T-helper 2 cell treated with Interferon-gamma antibody and Interleukin-4, amounts not matched to agents 5 μg/mL and 100 μg/mL, for 36 hours (primary cell): ENCODE results near the gene PCDHB6.
"Not testable (repeated sequence)": the region's sequence is repeated elsewhere in the genome, so short reads cannot be mapped to it uniquely, and the experiment has no call there.

ENCODE experiments used
- DNase-seq: peaks from one replicate; pipeline ENCODE4 v3.0.0; 2021; ENCODE audit warnings: low spot score
- H3K27ac Mint-ChIP-seq: one replicate; pipeline ENCODE4 v1.8.0; 2021; ENCODE audit warnings: mild to moderate bottlenecking, mixed read lengths
- H3K27me3 Mint-ChIP-seq: one replicate; pipeline ENCODE4 v1.8.0; 2021; ENCODE audit warnings: low read depth, mixed read lengths
- H3K36me3 Mint-ChIP-seq: one replicate; pipeline ENCODE4 v1.8.0; 2021; ENCODE audit warnings: low read depth, mixed read lengths
- H3K4me1 Mint-ChIP-seq: one replicate; pipeline ENCODE4 v1.8.0; 2021; ENCODE audit warnings: low read depth, mixed read lengths
- H3K4me3 Mint-ChIP-seq: one replicate; pipeline ENCODE4 v1.8.0; 2022; ENCODE audit warnings: mild to moderate bottlenecking, moderate library complexity, mixed read lengths
- H3K9me3 Mint-ChIP-seq: one replicate; pipeline ENCODE4 v1.8.0; 2021; ENCODE audit warnings: mixed read lengths

PCDHB6 gene

GRCh38 chr5:141150224-141150992, 551 bp downstream of the PCDHB6 start:
- H3K4me1 Mint-ChIP-seq, result no peaks in the 10 kb centered on the region
- H3K27ac Mint-ChIP-seq, result no peak overlapping the region
- no peak overlapping the region for H3K4me3 Mint-ChIP-seq
- DNase-seq, result no peak
- H3K27me3 Mint-ChIP-seq, result no peaks in the 10 kb centered on the region
- peaks cover 39% of the 10 kb centered on the region for H3K9me3 Mint-ChIP-seq
- H3K36me3 Mint-ChIP-seq, result peaks cover 3% of the 10 kb centered on the region

DNA sequence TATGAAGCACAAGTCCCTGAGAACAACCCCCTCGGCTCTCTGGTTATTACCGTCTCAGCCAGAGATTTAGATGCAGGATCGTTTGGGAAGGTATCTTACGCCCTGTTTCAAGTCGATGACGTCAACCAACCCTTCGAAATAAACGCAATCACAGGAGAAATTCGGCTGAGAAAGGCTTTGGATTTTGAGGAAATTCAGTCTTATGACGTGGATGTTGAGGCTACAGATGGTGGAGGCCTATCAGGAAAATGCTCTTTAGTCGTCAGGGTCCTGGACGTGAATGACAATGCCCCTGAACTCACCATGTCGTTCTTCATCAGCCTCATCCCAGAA, 1.1 kb downstream of the PCDHB6 start:
- Mint-ChIP-seq H3K36me3 (peaks cover 3% of the 10 kb centered on the region), H3K9me3 (peaks cover 42% of the 10 kb centered on the region), H3K27me3 (no peaks in the 10 kb centered on the region), H3K4me1 (no peaks in the 10 kb centered on the region), H3K4me3 (no peak overlapping the region), H3K27ac (no peak overlapping the region)
- no peak for DNase-seq

GRCh38 chr5:141151632-141152031, 1.8 kb downstream of the PCDHB6 start:
- H3K4me3 Mint-ChIP-seq, H3K27ac Mint-ChIP-seq: not testable (repeated sequence)

DNA sequence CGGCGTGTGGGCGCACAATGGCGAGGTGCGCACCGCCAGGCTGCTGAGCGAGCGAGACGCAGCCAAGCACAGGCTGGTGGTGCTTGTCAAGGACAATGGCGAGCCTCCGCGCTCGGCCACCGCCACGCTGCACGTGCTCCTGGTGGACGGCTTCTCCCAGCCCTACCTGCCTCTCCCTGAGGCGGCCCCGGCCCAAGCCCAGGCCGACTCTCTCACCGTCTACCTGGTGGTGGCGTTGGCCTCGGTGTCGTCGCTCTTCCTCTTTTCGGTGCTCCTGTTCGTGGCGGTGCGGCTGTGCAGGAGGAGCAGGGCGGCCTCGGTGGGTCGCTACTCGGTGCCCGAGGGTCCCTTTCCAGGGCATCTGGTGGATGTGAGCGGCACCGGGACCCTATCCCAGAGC, 2.2 kb downstream of the PCDHB6 start:
- not testable (repeated sequence) for H3K4me1 Mint-ChIP-seq, DNase-seq, H3K4me3 Mint-ChIP-seq, H3K27ac Mint-ChIP-seq, H3K27me3 Mint-ChIP-seq, H3K36me3 Mint-ChIP-seq
- peaks cover 54% of the 10 kb centered on the region for H3K9me3 Mint-ChIP-seq

More at GRCh38 chr5:141151632-141152031, 1.8 kb downstream of the PCDHB6 start:
- H3K27me3 Mint-ChIP-seq, DNase-seq, H3K4me1 Mint-ChIP-seq, H3K36me3 Mint-ChIP-seq: not testable (repeated sequence)
- peaks cover 49% of the 10 kb centered on the region for H3K9me3 Mint-ChIP-seq

- H3K27me3 Mint-ChIP-seq, result no peaks in the 10 kb centered on the region
- H3K27ac Mint-ChIP-seq, result no peak overlapping the region
- no peaks in the 10 kb centered on the region for H3K4me1 Mint-ChIP-seq
These were observed 5.9 kb downstream of the PCDHB6 start for GRCh38 chr5:141155540-141156374.

DNA sequence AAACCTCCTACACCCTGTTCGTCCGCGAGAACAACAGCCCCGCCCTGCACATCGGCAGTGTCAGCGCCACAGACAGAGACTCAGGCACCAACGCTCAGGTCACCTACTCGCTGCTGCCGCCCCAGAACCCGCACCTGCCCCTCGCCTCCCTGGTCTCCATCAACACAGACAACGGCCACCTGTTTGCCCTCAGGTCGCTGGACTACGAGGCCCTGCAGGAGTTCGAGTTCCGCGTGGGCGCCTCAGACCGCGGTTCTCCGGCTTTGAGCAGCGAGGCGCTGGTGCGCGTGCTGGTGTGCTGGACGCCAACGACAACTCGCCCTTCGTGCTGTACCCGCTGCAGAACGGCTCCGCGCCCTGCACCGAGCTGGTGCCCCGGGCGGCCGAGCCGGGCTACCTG, 7.5 kb downstream of the PCDHB6 start:
- H3K36me3 Mint-ChIP-seq, H3K4me3 Mint-ChIP-seq, DNase-seq, H3K4me1 Mint-ChIP-seq, H3K27me3 Mint-ChIP-seq, H3K27ac Mint-ChIP-seq: not testable (repeated sequence)
- H3K9me3 Mint-ChIP-seq, result peaks cover 40% of the 10 kb centered on the region

More at GRCh38 chr5:141155540-141156374, 5.9 kb downstream of the PCDHB6 start:
- no peak for DNase-seq
- Mint-ChIP-seq H3K4me3 (no peak overlapping the region), H3K9me3 (peaks cover 42% of the 10 kb centered on the region), H3K36me3 (peaks cover 3% of the 10 kb centered on the region)

- H3K4me1 Mint-ChIP-seq, H3K4me3 Mint-ChIP-seq, H3K27ac Mint-ChIP-seq, H3K36me3 Mint-ChIP-seq, H3K27me3 Mint-ChIP-seq, DNase-seq: not testable (repeated sequence)
- H3K9me3 Mint-ChIP-seq, result peaks cover 38% of the 10 kb centered on the region
These were observed 8.0 kb downstream of the PCDHB6 start for GRCh38 chr5:141157901-141158300.

DNA sequence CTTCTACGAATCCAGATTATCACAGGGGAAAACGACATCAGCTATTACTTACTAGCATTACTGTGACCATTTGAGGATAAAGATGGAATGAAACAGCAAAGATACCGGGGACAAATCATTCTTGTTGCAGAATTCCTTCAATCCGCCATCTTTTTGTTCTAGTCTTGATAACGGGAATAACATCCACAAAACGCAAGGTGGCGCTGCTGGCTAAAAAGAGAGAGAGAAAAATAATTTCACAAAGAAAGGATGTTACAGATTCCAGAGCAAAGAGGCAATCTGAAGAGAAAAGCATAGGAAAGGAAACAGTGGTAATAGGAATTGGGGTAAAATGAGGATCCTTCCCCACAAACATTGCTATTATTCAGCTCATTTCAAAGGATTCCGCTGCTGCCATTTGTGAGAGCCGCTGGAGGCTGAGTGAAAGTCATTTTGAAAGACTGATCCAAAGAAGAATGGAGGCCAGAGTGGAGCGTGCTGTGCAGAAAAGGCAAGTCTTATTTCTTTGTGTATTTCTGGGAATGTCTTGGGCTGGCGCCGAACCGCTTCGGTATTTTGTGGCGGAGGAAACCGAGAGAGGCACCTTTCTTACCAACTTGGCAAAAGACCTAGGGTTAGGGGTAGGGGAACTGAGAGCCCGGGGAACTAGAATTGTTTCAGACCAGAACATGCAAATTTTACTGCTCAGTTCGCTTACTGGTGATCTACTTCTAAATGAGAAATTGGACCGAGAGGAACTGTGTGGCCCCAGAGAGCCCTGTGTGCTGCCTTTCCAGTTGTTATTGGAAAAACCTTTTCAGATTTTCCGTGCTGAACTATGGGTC, 22.7 kb downstream of the PCDHB6 start, which contains the start of gene PCDHB7:
Gene PCDHB7 (plus strand): TSS at position 264 of the 824 bp plus-strand sequence. CDS start 192 bp downstream, at position 456.
- Mint-ChIP-seq H3K27ac (no peak within 1 kb of the TSS), H3K4me3 (no peak within 1 kb of the TSS), H3K27me3 (no peaks in the 10 kb centered on the region), H3K36me3 (no peaks in the 10 kb centered on the region), H3K4me1 (no peaks in the 10 kb centered on the region), H3K9me3 (peaks cover 14% of the 10 kb centered on the region)
- DNase-seq, result no peak

- H3K27me3 Mint-ChIP-seq, H3K4me3 Mint-ChIP-seq, H3K27ac Mint-ChIP-seq, H3K4me1 Mint-ChIP-seq, DNase-seq, H3K9me3 Mint-ChIP-seq, H3K36me3 Mint-ChIP-seq: not testable (repeated sequence)
These were observed 24.6 kb downstream of the PCDHB6 start for GRCh38 chr5:141174291-141175104.

- Mint-ChIP-seq H3K27ac (no peak overlapping the region), H3K36me3 (no peaks in the 10 kb centered on the region), H3K9me3 (peaks cover 12% of the 10 kb centered on the region), H3K27me3 (no peaks in the 10 kb centered on the region), H3K4me1 (no peaks in the 10 kb centered on the region), H3K4me3 (no peak overlapping the region)
- DNase-seq, result no peak
These were observed 26.1 kb downstream of the PCDHB6 start for GRCh38 chr5:141175933-141176332.

DNA sequence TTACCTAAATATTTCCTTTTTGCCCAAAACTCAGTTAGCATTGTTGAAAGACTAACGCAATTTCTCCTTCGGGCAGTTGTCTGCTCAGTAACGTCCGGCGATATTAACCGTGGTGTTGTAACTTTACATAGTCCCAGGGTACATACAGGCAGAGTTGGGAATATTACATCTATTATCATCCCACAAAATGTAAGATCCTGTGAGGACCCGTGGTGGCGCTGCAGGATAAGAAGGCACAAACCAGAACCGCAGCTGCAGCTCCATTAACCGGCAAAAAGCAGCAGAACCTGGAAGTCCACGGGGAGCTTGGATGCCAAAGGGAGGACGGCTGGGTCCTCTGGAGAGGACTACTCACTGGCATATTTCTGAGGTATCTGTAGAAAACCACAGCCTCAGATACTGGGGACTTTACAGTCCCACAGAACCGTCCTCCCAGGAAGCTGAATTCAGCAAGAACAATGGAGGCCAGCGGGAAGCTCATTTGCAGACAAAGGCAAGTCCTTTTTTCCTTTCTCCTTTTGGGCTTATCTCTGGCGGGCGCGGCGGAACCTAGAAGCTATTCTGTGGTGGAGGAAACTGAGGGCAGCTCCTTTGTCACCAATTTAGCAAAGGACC, 27.8 kb downstream of the PCDHB6 start, which contains the start of gene PCDHB8:
Gene PCDHB8 (plus strand): TSS at position 214 of the 615 bp plus-strand sequence. CDS start 245 bp downstream, at position 459.
- peaks cover 26% of the 10 kb centered on the region for H3K9me3 Mint-ChIP-seq
- not testable (repeated sequence) for H3K27ac Mint-ChIP-seq, H3K36me3 Mint-ChIP-seq, H3K4me3 Mint-ChIP-seq, H3K4me1 Mint-ChIP-seq, DNase-seq, H3K27me3 Mint-ChIP-seq

- H3K36me3 Mint-ChIP-seq, H3K4me3 Mint-ChIP-seq, H3K27me3 Mint-ChIP-seq, H3K27ac Mint-ChIP-seq, H3K4me1 Mint-ChIP-seq, DNase-seq: not testable (repeated sequence)
- H3K9me3 Mint-ChIP-seq, result peaks cover 30% of the 10 kb centered on the region
These were observed 29.5 kb downstream of the PCDHB6 start for GRCh38 chr5:141179371-141179770.

DNA sequence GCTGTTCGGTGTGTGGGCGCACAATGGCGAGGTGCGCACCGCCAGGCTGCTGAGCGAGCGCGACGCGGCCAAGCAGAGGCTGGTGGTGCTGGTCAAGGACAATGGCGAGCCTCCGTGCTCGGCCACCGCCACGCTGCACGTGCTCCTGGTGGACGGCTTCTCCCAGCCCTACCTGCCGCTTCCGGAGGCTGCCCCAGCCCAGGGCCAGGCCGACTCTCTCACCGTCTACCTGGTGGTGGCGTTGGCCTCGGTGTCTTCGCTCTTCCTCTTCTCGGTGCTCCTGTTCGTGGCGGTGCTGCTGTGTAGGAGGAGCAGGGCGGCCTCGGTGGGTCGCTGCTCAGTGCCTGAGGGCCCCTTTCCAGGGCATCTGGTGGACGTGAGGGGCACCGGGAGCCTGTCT, 30.0 kb downstream of the PCDHB6 start:
- H3K36me3 Mint-ChIP-seq, H3K27me3 Mint-ChIP-seq, H3K4me3 Mint-ChIP-seq, DNase-seq, H3K4me1 Mint-ChIP-seq, H3K27ac Mint-ChIP-seq: not testable (repeated sequence)
- H3K9me3 Mint-ChIP-seq, result peaks cover 35% of the 10 kb centered on the region
